K562 (cell line): Measurements from ENCODE around the gene CSTPP1. TPM values are rescaled to one million over a fixed set of nuclear protein-coding genes. Genes with fewer than 3 reads are reported as not detected.
A peak's percentile ranks its signal among the peaks of the same experiment; 100 is the strongest.

Experiments used
- CXXC5 ChIP-seq: fragments of 250-450 bp; sonication (Bioruptor Pico); IDR thresholded peaks from 2 replicates; pipeline ENCODE4 v1.8.0; 2022; ENCODE audit warnings: inconsistent platforms, mild to moderate bottlenecking, moderate library complexity
- ETS1 ChIP-seq: conservative IDR thresholded peaks from 2 replicates; pipeline ENCODE4 v1.6.1; 2011; ENCODE audit warnings: low read depth, mild to moderate bottlenecking, low read length; ENCODE audit not compliant: control insufficient read depth
- ILF3 ChIP-seq: fragments of 450-650 bp; IDR thresholded peaks from 2 replicates; pipeline ENCODE4 v1.6.1; 2018; ENCODE audit warnings: antibody characterized with exemption, mild to moderate bottlenecking, moderate library complexity, borderline replicate concordance
- JUNB ChIP-seq: fragments of 450-650 bp; formaldehyde crosslinking; conservative IDR thresholded peaks from 2 replicates; pipeline ENCODE4 v1.4.0; 2020; ENCODE audit warnings: mild to moderate bottlenecking
- KLF10 ChIP-seq: fragments of 250-450 bp; sonication (Bioruptor Pico); IDR thresholded peaks from 2 replicates; pipeline ENCODE4 v1.6.1; 2021; ENCODE audit warnings: matching md5 sums
- SUPT5H ChIP-seq: fragments of 450-650 bp; IDR thresholded peaks from 2 replicates; pipeline ENCODE4 v1.6.1; 2016
- TOE1 ChIP-seq, 2 experiments: fragments of 450-650 bp in 1 of 2; sonication (generic) in 1 of 2; formaldehyde crosslinking in 1 of 2; IDR thresholded peaks; 2 replicates each; pipeline versions ENCODE4 v1.7.1 to v1.8.0; 2016 to 2022; ENCODE audit warnings: borderline replicate concordance in 2 of 2, mild to moderate bottlenecking in 2 of 2, antibody characterized with exemption in 1 of 2, inconsistent platforms in 1 of 2, low read depth in 1 of 2, missing genetic modification reagents in 1 of 2, moderate library complexity in 1 of 2
- ZBTB40 ChIP-seq, 2 experiments: fragments of 450-650 bp in 1 of 2; sonication (generic) in 1 of 2; formaldehyde crosslinking in 1 of 2; IDR thresholded peaks; 2 replicates each; pipeline versions ENCODE4 v1.7.1 to v1.9.0; 2016 to 2022; ENCODE audit warnings: inconsistent platforms in 1 of 2, mild to moderate bottlenecking in 1 of 2, missing genetic modification reagents in 1 of 2
- ZNF592 ChIP-seq: fragments of 450-650 bp; IDR thresholded peaks from 2 replicates; pipeline ENCODE4 v1.6.1; 2017; ENCODE audit warnings: antibody characterized with exemption, mild to moderate bottlenecking
- polyA plus RNA-seq, 8 experiments: library from polyadenylated mRNA; depleted of rRNA in 4 of 8; stranded (reverse) in 5 of 8; unstranded in 3 of 8; fragments of >200 nt; fragmentation: Nextera tagmentation in 2 of 8; fragmentation: Illumina TruSeq in 1 of 8; extraction: Ambion mirVana in 2 of 8; extraction: Trizol in 1 of 8; gene quantifications; 2 replicates each; pipeline versions ENCODE4 v1.2.1 to v1.2.3, GENCODE V29; 2011 to 2014; ENCODE audit warnings: inconsistent platforms in 1 of 8, missing spikeins in 1 of 8
- total RNA-seq, 7 experiments: library from RNA; depleted of rRNA in 6 of 7; stranded (reverse); fragments of >200 nt in 6 of 7; fragmentation: Illumina TruSeq in 2 of 7; extraction: Trizol in 2 of 7; gene quantifications; 2 replicates each; pipeline versions ENCODE4 v1.2.1 to v1.2.3, GENCODE V29; 2011 to 2021; ENCODE audit warnings: low replicate concordance in 1 of 7

Gene CSTPP1
- total and polyA plus RNA-seq, 9 of the 15 experiments (the other 6 are each of a cell fraction or from before 2014, with no cell fraction given), result 6.5 to 17.8 (median 9.2) TPM

GRCh38 chr11:47186076-47186699 is 249.6 kb downstream of the CSTPP1 start, which contains the start of gene PACSIN3 (continued):
- no peak for TF ChIP-seq ZBTB40 (IDR thresholded peaks at IDR 0.05)
- TF ChIP-seq ZBTB40 (CRISPR knock-in tag; IDR thresholded peaks at IDR 0.05), result no peak
- no peak for TF ChIP-seq JUNB (CRISPR knock-in tag)
- TF ChIP-seq TOE1 (IDR thresholded peaks at IDR 0.05; ENCODE audit: borderline replicate concordance), result no peak
- no peak for TF ChIP-seq TOE1 (CRISPR knock-in tag; IDR thresholded peaks at IDR 0.05; ENCODE audit: borderline replicate concordance, low read depth)
- no peak; the same call in 1 of the 2 replicates for TF ChIP-seq ETS1
- TF ChIP-seq SUPT5H, result no peak
- TF ChIP-seq ILF3, result peak; percentile 42; the same call in 1 of the 2 replicates
- TF ChIP-seq ZNF592, result 0 out of 2 replicates have a peak, but pooled peaks have one; percentile 26
- peak; percentile 53 for TF ChIP-seq CXXC5 (CRISPR knock-in tag)
- TF ChIP-seq KLF10 (CRISPR knock-in tag), result no peak
